Lung (tissue), 12 donors: ENCODE results near the gene FILIP1L. TPM values are rescaled to one million over a fixed set of nuclear protein-coding genes. Genes with fewer than 3 reads are reported as not detected.

Experiments
- ATAC-seq: fragments of 200-7000 bp; cut with Tn5 transposase; one replicate; pipeline ENCODE4 v1.9.1; 2020; ENCODE audit warnings: moderate number of reproducible peaks; ENCODE audit not compliant: insufficient read depth, low FRiP score
- DNase-seq, 3 donors: peaks; one replicate each; pipeline ENCODE4 v3.0.0-alpha.2; 2013 to 2017
- H3K27ac ChIP-seq, 2 donors: one replicate each; pipeline ENCODE4 v1.5.1; 2013; ENCODE audit warnings: mild to moderate bottlenecking in 2 of 2, moderate library complexity in 2 of 2, control low read depth in 1 of 2, inconsistent platforms in 1 of 2, low read depth in 1 of 2, low read length in 1 of 2
- H3K27me3 ChIP-seq, 3 donors: one replicate each; pipeline ENCODE4 v1.5.1; 2013; ENCODE audit warnings: low read length in 2 of 3; ENCODE audit not compliant: control insufficient read depth in 3 of 3, insufficient read depth in 3 of 3
- H3K36me3 ChIP-seq, 4 donors: one replicate each; pipeline ENCODE4 v1.5.1; 2013; ENCODE audit warnings: low read length in 4 of 4, mild to moderate bottlenecking in 1 of 4, moderate library complexity in 1 of 4; ENCODE audit not compliant: control insufficient read depth in 4 of 4, insufficient read depth in 4 of 4
- H3K4me1 ChIP-seq, 5 donors: one replicate each; pipeline ENCODE4 v1.5.1; 2013; ENCODE audit warnings: low read length in 5 of 5, mild to moderate bottlenecking in 2 of 5, moderate library complexity in 1 of 5; ENCODE audit not compliant: control insufficient read depth in 5 of 5, insufficient read depth in 5 of 5
- H3K4me3 ChIP-seq: one replicate; pipeline ENCODE4 v1.5.1; 2013; ENCODE audit warnings: mild to moderate bottlenecking, control low read depth, moderate library complexity
- H3K9ac ChIP-seq, 2 donors: one replicate each; pipeline ENCODE4 v1.5.1; 2013; ENCODE audit warnings: low read length in 2 of 2, control low read depth in 1 of 2; ENCODE audit not compliant: insufficient read depth in 1 of 2
- H3K9me3 ChIP-seq, 4 donors: one replicate each; pipeline ENCODE4 v1.5.1; 2013; ENCODE audit warnings: low read length in 3 of 4, mild to moderate bottlenecking in 1 of 4, moderate library complexity in 1 of 4; ENCODE audit not compliant: control insufficient read depth in 4 of 4, insufficient read depth in 3 of 4
- WGBS, 2 donors: extraction: QIAGEN DNeasy Blood & Tissue Kit; methylation state at CpG; one replicate each; pipeline ENCODE4 v1.1.7; 2013; 5-methylcytosine and 5-hydroxymethylcytosine counted together
- polyA plus RNA-seq, 2 donors: library from polyadenylated mRNA; stranded (reverse); fragments of 200-250 nt; gene quantifications; one replicate each; pipeline ENCODE4 v1.2.1, GENCODE V29; 2013
- total RNA-seq, 2 donors: library from RNA; depleted of rRNA in 1 of 2; stranded (reverse); fragments of >200 nt in 1 of 2; gene quantifications; one replicate each; pipeline ENCODE4 v1.2.1, GENCODE V29; 2014 to 2021
- TF ChIP-seq, protein P1 (sequence below): IDR thresholded peaks from 2 replicates; pipeline ENCODE4 v1.5.1; 2012; ENCODE audit warnings: mild to moderate bottlenecking; ENCODE audit errors: control extremely low read depth, extremely low read depth
- donor health status: control.
- donor health status: control.
- donor health status: Bipolar disorder and iron deficiency.
- donor health status: healthy.
- donor health status: DM: yes; HTN: yes; CAD: no.

The FILIP1L gene
- total and polyA plus RNA-seq, 4 donors, result 8.3 to 27.8 (median 22.5) TPM

DNA sequence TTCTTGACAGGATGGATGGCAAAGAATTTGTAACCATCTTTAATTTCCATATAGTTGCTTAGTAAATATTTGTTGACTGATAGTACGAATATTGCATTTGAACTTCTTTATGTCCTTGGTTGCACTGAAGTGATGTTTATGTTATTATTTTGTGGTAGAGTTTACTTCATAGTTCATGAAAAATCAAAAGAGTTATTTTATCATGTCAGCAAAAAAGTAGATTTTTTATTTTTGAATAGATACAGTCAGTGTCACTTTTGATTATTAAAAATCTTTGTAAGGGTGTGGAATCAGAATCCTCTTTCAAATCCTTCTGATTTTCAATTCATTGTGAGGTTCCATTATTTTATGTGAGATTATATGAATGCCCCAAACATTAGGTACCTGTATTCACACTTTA, 35.0 kb downstream of the FILIP1L start:
- no peaks in the 10 kb centered on the region for H3K27me3 ChIP-seq

DNA sequence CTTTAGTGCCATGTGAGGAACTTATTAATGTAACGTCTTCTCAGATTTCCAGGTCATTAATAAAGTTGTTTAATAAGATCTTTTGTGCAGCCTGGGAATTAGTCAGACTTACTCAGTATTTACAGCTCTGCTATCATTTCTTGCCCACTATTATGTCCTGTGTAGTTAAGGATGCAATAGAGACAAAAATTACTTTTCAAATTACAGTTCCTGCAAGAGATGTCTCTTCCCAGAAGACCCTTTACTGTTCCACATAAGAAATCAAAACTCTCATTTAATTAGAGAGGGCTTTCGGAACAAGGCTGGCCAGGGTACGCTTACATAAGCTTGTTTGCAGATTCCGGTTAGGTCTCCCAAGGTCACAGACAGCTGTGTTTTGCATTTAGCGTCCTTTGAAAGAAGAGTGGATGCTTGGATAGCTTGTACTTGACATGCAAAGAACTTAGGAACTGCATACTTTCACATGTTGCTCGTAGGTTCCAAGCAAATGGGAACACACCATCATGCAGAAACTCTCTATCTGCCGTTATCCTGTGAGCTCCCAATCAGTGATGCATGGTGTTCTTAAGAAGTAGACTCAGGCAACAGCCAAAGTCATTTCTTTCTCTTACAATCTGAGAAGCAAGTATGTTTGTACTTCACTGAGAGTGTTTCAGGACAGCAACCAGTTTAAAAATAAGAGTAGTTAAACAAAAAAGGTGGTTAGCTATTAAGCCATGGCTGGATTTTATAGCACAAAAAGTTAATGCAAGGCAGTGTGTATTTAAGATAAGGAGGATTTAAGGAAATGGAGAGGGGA, 37.4 kb downstream of the FILIP1L start:
- H3K36me3 ChIP-seq, result no peaks in the 10 kb centered on the region
- DNase-seq (peak in 2 of 3 donors; percentile 48 to 65), ATAC-seq (no peak)
- no peaks in the 10 kb centered on the region for H3K9me3 ChIP-seq
- WGBS, 2 donors, result 66 to 78% methylated on average over 7 of the region's 7 CpGs
- no peaks in the 10 kb centered on the region for H3K27me3 ChIP-seq
- TF ChIP-seq, protein P1, sequence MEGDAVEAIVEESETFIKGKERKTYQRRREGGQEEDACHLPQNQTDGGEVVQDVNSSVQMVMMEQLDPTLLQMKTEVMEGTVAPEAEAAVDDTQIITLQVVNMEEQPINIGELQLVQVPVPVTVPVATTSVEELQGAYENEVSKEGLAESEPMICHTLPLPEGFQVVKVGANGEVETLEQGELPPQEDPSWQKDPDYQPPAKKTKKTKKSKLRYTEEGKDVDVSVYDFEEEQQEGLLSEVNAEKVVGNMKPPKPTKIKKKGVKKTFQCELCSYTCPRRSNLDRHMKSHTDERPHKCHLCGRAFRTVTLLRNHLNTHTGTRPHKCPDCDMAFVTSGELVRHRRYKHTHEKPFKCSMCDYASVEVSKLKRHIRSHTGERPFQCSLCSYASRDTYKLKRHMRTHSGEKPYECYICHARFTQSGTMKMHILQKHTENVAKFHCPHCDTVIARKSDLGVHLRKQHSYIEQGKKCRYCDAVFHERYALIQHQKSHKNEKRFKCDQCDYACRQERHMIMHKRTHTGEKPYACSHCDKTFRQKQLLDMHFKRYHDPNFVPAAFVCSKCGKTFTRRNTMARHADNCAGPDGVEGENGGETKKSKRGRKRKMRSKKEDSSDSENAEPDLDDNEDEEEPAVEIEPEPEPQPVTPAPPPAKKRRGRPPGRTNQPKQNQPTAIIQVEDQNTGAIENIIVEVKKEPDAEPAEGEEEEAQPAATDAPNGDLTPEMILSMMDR, result no peak
- H3K4me3 ChIP-seq, result no peak overlapping the region
- H3K27ac ChIP-seq, result peak overlapping the region; percentile 13 to 45
- H3K4me1 ChIP-seq, result peaks cover 2 to 25% (median 18%) of the 10 kb centered on the region in 5 donors
- no peak overlapping the region for H3K9ac ChIP-seq

More for the DNA sequence above, 35.0 kb downstream of the FILIP1L start:
- 93 to 94% methylated on average over 1 of the region's 1 CpG for WGBS, 2 donors
- Histone ChIP-seq H3K9ac (no peak overlapping the region), H3K27ac (no peak overlapping the region), H3K4me3 (no peak overlapping the region), H3K9me3 (no peaks in the 10 kb centered on the region), H3K4me1 (peaks cover 0 to 35% (median 13%) of the 10 kb centered on the region in 5 donors), H3K36me3 (no peaks in the 10 kb centered on the region)
- TF ChIP-seq, protein P1, result no peak
- ATAC-seq (no peak), DNase-seq (no peak)

DNA sequence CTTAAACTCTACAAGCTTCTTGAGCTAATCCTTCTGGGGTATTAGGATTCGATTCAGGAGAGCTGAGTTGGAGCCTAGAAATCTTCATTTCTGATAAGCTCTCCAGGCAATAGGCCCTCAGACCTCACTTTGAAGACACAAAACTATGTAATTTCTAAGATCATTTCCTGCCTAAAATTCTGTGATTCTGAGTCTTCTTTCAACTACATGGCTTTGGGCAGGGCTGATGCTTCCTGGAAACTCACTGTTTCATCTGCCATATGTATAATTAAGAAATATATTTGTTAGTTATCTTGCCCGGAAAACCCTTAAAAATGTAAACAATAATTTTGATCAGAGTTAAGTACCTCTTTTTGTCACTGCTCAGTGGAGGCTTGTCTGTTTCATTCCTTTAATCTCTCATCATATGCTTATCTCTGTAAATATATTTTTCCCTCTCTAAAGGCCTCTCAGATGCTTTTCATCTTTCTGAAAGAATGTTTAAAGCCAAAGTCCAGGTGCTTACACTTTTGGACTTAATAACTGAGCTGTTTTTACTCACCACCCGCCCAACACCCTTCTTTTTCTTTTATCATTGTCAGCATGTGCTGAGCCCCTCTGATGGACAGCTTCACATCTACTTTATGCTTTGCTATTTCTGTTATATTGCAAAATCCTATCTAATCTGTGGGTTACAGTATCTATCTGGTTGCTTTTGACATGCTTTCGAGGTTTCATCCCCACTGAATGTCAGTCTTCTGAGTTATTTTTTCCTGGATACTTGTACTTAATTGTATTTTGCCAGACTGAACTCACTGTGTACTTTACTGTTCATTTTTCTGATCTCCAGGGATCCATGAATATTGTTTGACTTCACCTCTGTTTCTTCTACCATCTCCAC, 38.2 kb downstream of the FILIP1L start:
- H3K27me3 ChIP-seq, result no peaks in the 10 kb centered on the region
- DNase-seq (no peak), ATAC-seq (no peak)
- H3K9ac ChIP-seq, result no peak overlapping the region
- H3K9me3 ChIP-seq, result no peaks in the 10 kb centered on the region
- 69 to 70% methylated on average over 4 of the region's 4 CpGs for WGBS, 2 donors
- H3K27ac ChIP-seq, result peak overlapping the region in 1 of 2 donors; percentile 45
- H3K4me3 ChIP-seq, result no peak overlapping the region
- TF ChIP-seq, protein P1, result no peak
- peaks cover 2 to 23% (median 18%) of the 10 kb centered on the region in 5 donors for H3K4me1 ChIP-seq
- no peaks in the 10 kb centered on the region for H3K36me3 ChIP-seq
